ENCODE measurements around the gene LTB.

DNA sequence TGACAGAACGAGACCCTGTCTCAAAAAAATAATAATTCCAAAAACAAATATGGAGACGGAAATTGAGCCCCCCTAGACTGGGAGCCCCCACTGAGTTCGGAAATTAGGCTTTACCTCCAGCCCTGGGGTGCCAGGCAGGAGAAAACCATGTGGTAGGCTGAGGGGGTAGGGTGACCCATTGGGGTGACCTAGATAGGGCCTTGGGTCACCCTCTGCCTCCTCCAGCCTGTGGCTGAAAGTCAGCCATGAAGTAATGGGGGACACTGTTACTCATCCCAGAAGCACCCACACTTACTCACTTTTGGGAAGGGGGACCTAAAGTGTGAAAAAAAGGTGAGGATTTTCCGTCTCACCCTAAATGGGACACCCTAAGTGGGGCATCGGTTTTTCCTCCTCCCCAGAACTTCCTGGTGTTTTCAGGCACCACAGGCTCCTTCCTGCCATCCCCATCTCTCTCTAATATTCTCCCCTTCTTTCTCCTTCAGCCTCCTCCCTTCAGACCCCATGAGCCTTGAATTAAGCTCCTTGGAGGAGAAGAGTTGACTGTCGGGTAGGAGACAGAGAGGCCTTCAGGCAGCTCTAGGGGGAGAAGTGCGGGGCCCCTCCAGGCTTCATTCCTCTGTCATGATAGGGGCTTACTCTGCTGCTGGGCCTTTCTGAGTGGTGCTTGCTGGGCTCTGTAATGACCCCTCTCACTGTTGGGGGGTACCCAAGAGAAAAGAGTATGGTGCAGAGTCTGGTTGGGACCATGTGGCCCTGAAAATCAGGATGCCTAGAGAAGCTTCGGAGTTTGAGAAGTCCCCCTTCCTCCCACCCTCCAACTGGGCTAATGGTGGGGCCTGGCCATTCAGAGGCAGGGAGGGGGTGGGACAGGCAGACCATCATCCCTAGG, 2.4 kb downstream of the LTB start:
- TF ChIP-seq YY1 (IDR thresholded peaks at IDR 0.05; ENCODE audit: insufficient read depth, insufficient read length) (no peak), ZNF274 (IDR thresholded peaks at IDR 0.05; ENCODE audit: low read depth, low read length) (no peak)
